GM20000 (cell line): ENCODE data around the gene KAZN.
"Not testable (repeated sequence)": the region's sequence is repeated elsewhere in the genome, so short reads cannot be mapped to it uniquely, and the experiment has no call there.

Source experiments
- DNase-seq: peaks from one replicate; pipeline ENCODE4 v3.0.0; 2012; ENCODE audit warnings: low spot score
- CTCF ChIP-seq: IDR thresholded peaks from 2 replicates; pipeline ENCODE4 v1.5.1; 2012; ENCODE audit warnings: mild to moderate bottlenecking, control low read depth; ENCODE audit errors: extremely low read depth, missing control alignments

Gene KAZN

DNA sequence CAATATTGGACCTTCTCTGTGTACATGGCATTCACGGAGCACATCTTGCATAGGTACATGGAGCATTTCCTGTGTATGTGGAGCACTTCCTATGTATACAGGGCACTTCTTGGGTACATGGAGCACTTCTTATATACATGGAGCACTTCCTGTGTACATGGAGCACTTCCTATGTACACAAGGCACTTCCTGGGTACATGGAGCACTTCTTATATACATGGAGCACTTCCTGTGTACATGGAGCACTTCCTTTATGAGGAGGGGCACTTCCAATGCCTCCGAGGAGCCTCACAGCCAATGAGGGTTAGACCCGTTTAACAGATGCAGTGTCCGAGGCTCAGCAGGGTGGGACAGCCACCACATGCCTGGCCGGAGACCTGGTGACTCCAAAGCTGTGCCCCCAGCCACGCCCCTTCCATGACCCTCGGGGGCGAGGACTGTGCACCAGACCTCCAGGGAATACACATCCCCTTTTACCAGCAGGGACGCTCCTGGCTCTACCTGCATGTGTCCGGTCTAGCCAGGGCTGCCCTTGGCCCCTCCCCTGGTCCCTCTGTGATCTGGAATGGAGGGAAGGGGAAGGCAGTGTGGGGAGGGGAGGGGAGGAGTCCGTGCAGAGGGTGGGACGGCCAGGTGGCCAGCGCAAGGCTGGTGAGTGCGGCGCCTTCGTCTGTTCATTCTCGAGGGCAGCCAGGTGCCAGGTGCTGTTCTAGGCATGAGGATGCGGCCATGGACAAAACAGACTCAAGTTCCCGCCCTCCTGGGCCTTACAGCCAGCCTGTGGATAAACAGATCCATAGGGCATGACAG, 360.0 kb downstream of the KAZN start:
- TF ChIP-seq CTCF = no peak
- no peak for DNase-seq

DNA sequence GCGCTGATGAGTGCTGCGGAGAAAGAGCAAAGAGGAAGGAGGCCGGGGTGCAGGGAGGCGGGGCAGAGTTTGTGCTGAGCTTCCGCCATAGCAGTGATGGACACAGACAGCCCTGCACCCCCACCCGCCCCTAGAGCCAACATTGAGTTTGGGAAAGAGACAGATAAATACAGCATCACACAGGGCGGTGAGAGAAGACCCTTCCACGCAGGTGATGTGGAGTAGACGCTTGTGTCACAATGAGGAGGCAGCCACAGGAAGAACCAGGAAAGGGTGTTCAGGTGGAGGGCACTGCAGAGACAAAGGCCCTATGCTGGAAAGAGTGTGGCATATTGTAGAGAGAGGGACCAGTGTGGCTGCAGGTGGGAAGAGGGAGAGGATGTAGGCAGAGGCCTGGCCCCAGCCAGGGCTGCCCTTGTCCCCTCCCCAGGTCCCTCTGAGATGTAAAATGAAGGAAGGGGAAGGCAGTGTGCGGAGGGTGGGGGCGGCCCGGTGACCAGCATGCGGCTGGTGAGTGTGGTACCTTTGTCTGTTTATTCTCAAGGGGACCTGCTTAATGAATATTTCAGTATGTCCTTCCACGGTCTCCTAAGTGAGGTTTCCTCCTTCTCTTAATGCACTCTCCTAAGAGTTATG, 360.7 kb downstream of the KAZN start:
- TF ChIP-seq CTCF = no peak
- no peak for DNase-seq

DNA sequence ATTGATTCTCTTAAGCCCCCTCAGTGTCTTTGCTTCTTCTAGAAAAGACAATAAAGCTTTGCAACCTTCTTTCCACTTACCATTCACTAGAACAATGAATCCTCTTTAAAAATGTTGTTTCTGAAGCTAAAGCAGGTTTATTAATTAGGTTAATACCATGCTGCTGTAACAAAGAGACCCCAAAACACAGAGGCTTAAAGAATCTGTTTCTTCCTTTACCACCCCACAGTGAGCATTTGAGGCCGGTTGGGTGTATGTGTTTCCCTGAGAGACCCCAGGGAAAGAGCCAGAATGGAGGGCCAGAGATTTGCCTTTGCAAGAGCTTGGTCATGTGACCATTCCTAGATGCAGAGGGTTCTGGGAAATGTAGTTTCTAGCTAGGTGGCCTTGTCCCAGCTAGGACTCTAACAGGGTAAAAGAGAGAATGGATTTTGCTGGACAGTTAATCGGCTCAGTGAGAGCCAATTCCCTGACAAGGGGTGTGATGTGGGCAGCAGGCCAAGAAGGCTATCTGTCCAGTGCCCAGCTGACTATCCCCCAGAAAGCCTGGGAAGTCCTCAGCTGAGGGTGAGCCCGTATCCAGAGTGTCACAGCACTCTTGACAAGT, 363.3 kb downstream of the KAZN start:
- no peak for DNase-seq
- no peak for TF ChIP-seq CTCF

- no peak for DNase-seq
- TF ChIP-seq CTCF = no peak
These were observed 363.9 kb downstream of the KAZN start for GRCh38 chr1:14962407-14962806.

- not testable (repeated sequence) for DNase-seq
These were observed 365.6 kb downstream of the KAZN start for GRCh38 chr1:14963791-14964710.

DNA sequence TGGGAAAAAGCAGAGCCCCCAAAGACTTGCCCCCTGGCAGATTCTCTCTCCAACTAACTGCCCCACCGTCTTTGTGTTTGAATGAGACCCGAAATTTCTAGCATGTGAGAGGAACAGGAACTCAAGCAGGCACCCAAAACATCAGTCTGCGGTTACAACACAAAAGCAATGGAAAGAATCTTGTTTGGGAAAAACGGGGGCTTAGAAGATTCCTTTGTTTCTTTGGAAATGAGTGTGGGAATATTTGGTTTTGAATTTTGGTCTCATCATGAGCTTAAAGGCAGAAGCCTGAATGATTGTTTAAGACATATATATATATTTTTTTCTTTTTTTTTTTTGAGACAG, 366.2 kb downstream of the KAZN start:
- TF ChIP-seq CTCF = no peak
- no peak for DNase-seq

DNA sequence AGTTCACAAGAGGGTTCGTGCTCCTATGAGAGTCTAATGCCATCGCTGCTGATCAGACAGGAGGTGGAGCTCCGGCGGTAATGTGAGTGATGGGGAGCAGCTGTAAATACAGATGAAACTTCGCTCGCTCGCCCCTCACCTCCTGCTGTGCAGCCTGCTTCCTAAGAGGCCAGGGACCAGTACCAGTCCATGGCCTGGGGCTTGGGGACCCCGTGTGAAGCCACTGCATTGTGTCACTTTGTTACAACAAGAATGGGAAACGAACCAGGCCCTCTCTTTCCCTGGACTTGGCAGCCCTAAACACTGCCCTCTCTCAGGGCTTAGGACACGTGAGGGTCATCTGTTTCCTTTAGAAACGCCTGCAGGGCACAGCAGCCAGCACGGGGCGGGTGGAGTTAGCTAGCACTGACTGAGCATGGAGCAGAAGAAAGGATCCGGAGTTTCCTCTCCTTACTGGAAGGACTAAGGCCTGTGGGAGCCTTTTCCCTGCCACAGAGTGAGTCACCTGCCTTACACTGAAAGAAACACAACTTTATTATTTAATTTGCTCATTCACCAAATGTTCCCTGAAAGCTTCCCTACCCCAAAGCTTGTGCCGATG, 369.9 kb downstream of the KAZN start:
- no peak for DNase-seq
- no peak for TF ChIP-seq CTCF
